Endothelial cell of umbilical vein (primary cell): ENCODE data around the gene TBC1D17. TPM values are rescaled to one million over a fixed set of nuclear protein-coding genes. Genes with fewer than 3 reads are reported as not detected.

Experiments used
- BruUV-seq: library from RNA; stranded (reverse); fragments of 400-500 nt; replicated peaks from 2 replicates; lab custom pipeline; 2021; lab: Mats Ljungman, UMichigan
- CTCF ChIA-PET: fragments of 300-600, 350-600 bp; sonication (Branson Sonifier 250); formaldehyde crosslinking; loops from one replicate; lab custom pipeline; 2021; ENCODE audit warnings: antibody characterized with exemption, inconsistent platforms; lab: Charles Lee
- POLR2A ChIA-PET: fragments of 300-600, 350-600 bp; sonication (Branson Sonifier 250); formaldehyde crosslinking; loops from one replicate; lab custom pipeline; 2021; ENCODE audit warnings: antibody characterized with exemption, inconsistent platforms; lab: Charles Lee
- DNase-seq: peaks from one replicate; pipeline ENCODE4 v3.0.0-alpha.2; 2011; ENCODE audit warnings: low read depth, low spot score
- FAIRE-seq: peaks from 2 replicates; lab custom pipeline; 2011; peaks lifted over from hg19 to GRCh38; lab: Jason Lieb, UNC
- H2AFZ ChIP-seq: 2 replicates; pipeline ENCODE4 v1.6.0; 2012; ENCODE audit warnings: low read depth, low read length, control low read depth, inconsistent platforms
- H3K27ac ChIP-seq: 2 replicates; pipeline ENCODE4 v1.5.1; 2011; ENCODE audit warnings: low read depth, mild to moderate bottlenecking, control low read depth, low read length, moderate library complexity; ENCODE audit not compliant: insufficient read depth
- H3K27me3 ChIP-seq, 2 experiments: 2 replicates each; pipeline versions ENCODE4 v1.6.0 to v1.6.1; 2011; ENCODE audit warnings: low read length in 2 of 2, mixed read lengths in 1 of 2; ENCODE audit not compliant: control insufficient read depth in 2 of 2, insufficient read depth in 2 of 2
- H3K36me3 ChIP-seq, 2 experiments: 2 replicates in 1 of 2; 3 replicates in 1 of 2; pipeline ENCODE4 v1.5.1; 2011; ENCODE audit warnings: low read length in 2 of 2, mild to moderate bottlenecking in 1 of 2, moderate library complexity in 1 of 2; ENCODE audit not compliant: control insufficient read depth in 2 of 2, insufficient read depth in 2 of 2; ENCODE audit errors: extremely low read depth in 1 of 2
- H3K4me1 ChIP-seq: 3 replicates; pipeline ENCODE4 v1.5.1; 2011; ENCODE audit warnings: mild to moderate bottlenecking, low read length; ENCODE audit not compliant: control insufficient read depth, insufficient read depth; ENCODE audit errors: extremely low read depth
- H3K4me2 ChIP-seq: 2 replicates; pipeline ENCODE4 v1.6.1; 2011; ENCODE audit warnings: low read length, control low read depth, mixed read lengths; ENCODE audit not compliant: insufficient read depth
- H3K4me3 ChIP-seq, 3 experiments: fragments of 200-600 bp in 1 of 3; sonication (generic), shearing (Covaris generic) in 1 of 3; replicated peaks in 1 of 3; 2 replicates each; pipeline ENCODE4 v1.5.1; 2011 to 2016; ENCODE audit warnings: control low read depth in 3 of 3, low read length in 3 of 3, mild to moderate bottlenecking in 2 of 3, inconsistent platforms in 1 of 3, low read depth in 1 of 3, moderate library complexity in 1 of 3; ENCODE audit not compliant: insufficient read depth in 1 of 3
- H3K79me2 ChIP-seq: 2 replicates; pipeline ENCODE4 v1.6.0; 2012; ENCODE audit warnings: low read length, inconsistent platforms; ENCODE audit not compliant: control insufficient read depth, insufficient read depth
- H3K9ac ChIP-seq: replicated peaks from 2 replicates; pipeline ENCODE3; 2011; ENCODE audit warnings: low read length, control low read depth; ENCODE audit not compliant: insufficient read depth; ENCODE audit errors: extremely low read depth
- H3K9me1 ChIP-seq: replicated peaks from 3 replicates; pipeline ENCODE4 v1.6.0; 2011; ENCODE audit warnings: mild to moderate bottlenecking, low read length; ENCODE audit not compliant: control insufficient read depth, insufficient read depth; ENCODE audit errors: extremely low read depth
- H3K9me3 ChIP-seq: replicated peaks from 2 replicates; pipeline ENCODE4 v1.5.1; 2012; ENCODE audit warnings: low read length, inconsistent platforms; ENCODE audit not compliant: control insufficient read depth, insufficient read depth
- H4K20me1 ChIP-seq: replicated peaks from 2 replicates; pipeline ENCODE3; 2011; ENCODE audit warnings: mild to moderate bottlenecking, low read length; ENCODE audit not compliant: control insufficient read depth, insufficient read depth; ENCODE audit errors: extremely low read depth
- CTCF ChIP-seq, 2 donors: IDR thresholded peaks; 1 replicate in 1 of 2; 2 replicates in 1 of 2; pipeline ENCODE4 v1.5.1; 2011; ENCODE audit warnings: low read length in 2 of 2, mild to moderate bottlenecking in 2 of 2, moderate library complexity in 2 of 2, control low read depth in 1 of 2, inconsistent platforms in 1 of 2, low read depth in 1 of 2; ENCODE audit not compliant: insufficient read depth in 1 of 2; ENCODE audit errors: extremely low read depth in 1 of 2
- EZH2 ChIP-seq: IDR thresholded peaks from 2 replicates; pipeline ENCODE4 v1.6.1; 2012; ENCODE audit warnings: borderline replicate concordance, low read depth, mild to moderate bottlenecking, moderate library complexity, low read length, inconsistent platforms; ENCODE audit not compliant: severe bottlenecking
- FOS ChIP-seq: IDR thresholded peaks from 2 replicates; pipeline ENCODE4 v1.6.1; 2011; ENCODE audit warnings: mild to moderate bottlenecking, low read length, moderate library complexity, borderline replicate concordance; ENCODE audit not compliant: insufficient read depth
- GATA2 ChIP-seq: IDR thresholded peaks from 2 replicates; pipeline ENCODE4 v1.7.0; 2011; ENCODE audit warnings: low read depth, mild to moderate bottlenecking, moderate library complexity, mixed read lengths, low read length; ENCODE audit not compliant: insufficient read length, insufficient read depth
- JUN ChIP-seq: IDR thresholded peaks from 2 replicates; pipeline ENCODE4 v1.6.1; 2011; ENCODE audit warnings: borderline replicate concordance, low read depth; ENCODE audit not compliant: insufficient read length, insufficient read depth
- MAX ChIP-seq: IDR thresholded peaks from 2 replicates; pipeline ENCODE4 v1.6.1; 2011; ENCODE audit not compliant: insufficient read depth, insufficient read length
- MYC ChIP-seq: IDR thresholded peaks from one replicate; pipeline ENCODE4 v1.6.1; 2011; ENCODE audit warnings: mild to moderate bottlenecking, low read depth, low read length
- POLR2A ChIP-seq: IDR thresholded peaks from 2 replicates; pipeline ENCODE4 v1.6.1; 2012; ENCODE audit warnings: low read depth, mild to moderate bottlenecking, control low read depth, low read length
- POLR2AphosphoS5 ChIP-seq: IDR thresholded peaks from 2 replicates; pipeline ENCODE4 v1.6.1; 2012; ENCODE audit warnings: low read depth, mild to moderate bottlenecking, control low read depth, low read length, moderate library complexity; ENCODE audit not compliant: insufficient read depth
- dilution Hi-C: fragments of 300-500 bp; cut with MboI; formaldehyde crosslinking; loops from one replicate; pipeline ENCODE4 v1.15.0; 2019; ENCODE audit warnings: low sequenced_read_pairs; ENCODE audit not compliant: extremely low pct_ligation_motif_present
- intact Hi-C: fragments of 100-400 bp; cut with micrococcal nuclease; formaldehyde crosslinking; loops from one replicate; pipeline ENCODE4 v1.10.0; 2022
- polyA plus RNA-seq, 4 experiments: library from polyadenylated mRNA; depleted of rRNA in 3 of 4; stranded (reverse) in 3 of 4; unstranded in 1 of 4; fragments of >200 nt; gene quantifications; 2 replicates each; pipeline versions ENCODE4 v1.2.1 to v1.2.3, GENCODE V29; 2011 to 2012; ENCODE audit warnings: missing spikeins in 1 of 4
- total RNA-seq: library from RNA; stranded (reverse); gene quantifications from 2 replicates; pipeline ENCODE4 v1.2.3, GENCODE V29; 2021

Gene TBC1D17
- total and polyA plus RNA-seq, 2 donors (not counting 3 experiments of a cell fraction or from before 2014, with no cell fraction given): 34.2 to 39.3 TPM

GRCh38 chr19:49913720-49914119 is 36.2 kb downstream of the TBC1D17 start:
- dilution Hi-C loops: no loop called here
- Histone ChIP-seq H3K27me3 (no peaks in the 10 kb centered on the region), H3K9ac (no peak overlapping the region), H4K20me1 (no peaks in the 10 kb centered on the region), H3K27ac (no peak overlapping the region), H3K4me1 (no peaks in the 10 kb centered on the region), H3K79me2 (peaks cover 29% of the 10 kb centered on the region), H3K36me3 (peaks cover 10 to 24% of the 10 kb centered on the region in 2 experiments), H3K9me3 (no peaks in the 10 kb centered on the region), H3K9me1 (no peaks in the 10 kb centered on the region), H3K4me2 (no peak overlapping the region), H2AFZ (no peak overlapping the region), H3K4me3 (no peak overlapping the region)
- POLR2A ChIA-PET: no interaction called here
- no peak for TF ChIP-seq FOS
- TF ChIP-seq CTCF (IDR thresholded peaks at IDR 0.05; ENCODE audit: extremely low read depth in 1 of 2, insufficient read depth in 1 of 2, low read depth in 1 of 2, low read length in 2 of 2): no peak
- TF ChIP-seq EZH2: no peak
- no peak for TF ChIP-seq POLR2AphosphoS5
- no peak for TF ChIP-seq MAX
- no peak for TF ChIP-seq MYC
- no peak for TF ChIP-seq JUN
- TF ChIP-seq POLR2A: no peak
- no peak for TF ChIP-seq GATA2
- DNase-seq (no peak), FAIRE-seq (no peak)
- no TSS peak for BruUV-seq
- intact Hi-C loops: no loop called here
- CTCF ChIA-PET: interaction anchor here (1.2 kb wide), 1 partner anchor 15 kb away, joined by 3 read pairs; the partner anchor contains the start of gene ATF5
